GM19351 (cell line): ENCODE measurements around the gene MBD2.

Experiments
- ATAC-seq: cut with Tn5 transposase; IDR thresholded peaks from one replicate; pipeline ENCODE4 v1.9.1; 2021; ENCODE audit warnings: mild to moderate bottlenecking, moderate library complexity; ENCODE audit not compliant: unreplicated experiment

Gene MBD2

DNA sequence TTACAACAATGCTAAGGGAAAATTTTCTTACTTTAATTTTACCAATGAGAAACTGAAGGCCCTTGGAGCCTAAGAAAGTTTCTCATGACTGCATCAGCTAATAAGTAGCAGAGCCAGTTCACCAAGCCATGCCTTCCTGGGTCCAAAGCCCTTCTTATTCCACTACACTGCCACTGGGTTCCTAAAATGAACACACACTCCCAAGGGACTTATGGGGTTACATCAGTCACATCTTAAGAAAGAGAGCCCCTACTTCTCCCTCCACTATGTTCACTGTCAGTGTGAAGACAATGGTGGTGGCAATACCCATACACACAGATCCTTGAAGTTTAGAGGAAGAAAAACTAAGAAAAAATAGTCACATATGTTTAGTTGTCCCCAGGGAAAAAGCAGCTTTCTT lies 20.6 kb downstream of the MBD2 start:
- peak; percentile 42 for ATAC-seq

DNA sequence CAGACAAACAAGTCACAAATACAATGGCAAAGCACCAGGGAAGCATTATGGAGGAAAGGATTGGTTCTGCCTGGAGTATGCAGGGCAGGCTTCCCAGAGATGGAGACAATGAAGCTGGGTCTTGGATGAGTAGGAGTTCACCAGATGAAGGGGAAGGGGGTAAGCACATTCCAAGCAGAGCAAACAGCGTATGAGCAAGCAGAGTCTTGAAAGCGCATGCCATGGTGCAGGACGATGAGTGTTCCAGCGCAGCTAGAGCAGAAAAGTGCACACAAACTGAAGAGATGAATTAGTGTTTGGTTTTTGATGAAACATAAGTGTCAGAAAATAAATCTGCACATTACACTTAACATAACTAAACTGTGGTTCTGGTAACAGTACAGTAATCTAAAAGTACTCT lies 21.6 kb downstream of the MBD2 start:
- ATAC-seq = no peak

DNA sequence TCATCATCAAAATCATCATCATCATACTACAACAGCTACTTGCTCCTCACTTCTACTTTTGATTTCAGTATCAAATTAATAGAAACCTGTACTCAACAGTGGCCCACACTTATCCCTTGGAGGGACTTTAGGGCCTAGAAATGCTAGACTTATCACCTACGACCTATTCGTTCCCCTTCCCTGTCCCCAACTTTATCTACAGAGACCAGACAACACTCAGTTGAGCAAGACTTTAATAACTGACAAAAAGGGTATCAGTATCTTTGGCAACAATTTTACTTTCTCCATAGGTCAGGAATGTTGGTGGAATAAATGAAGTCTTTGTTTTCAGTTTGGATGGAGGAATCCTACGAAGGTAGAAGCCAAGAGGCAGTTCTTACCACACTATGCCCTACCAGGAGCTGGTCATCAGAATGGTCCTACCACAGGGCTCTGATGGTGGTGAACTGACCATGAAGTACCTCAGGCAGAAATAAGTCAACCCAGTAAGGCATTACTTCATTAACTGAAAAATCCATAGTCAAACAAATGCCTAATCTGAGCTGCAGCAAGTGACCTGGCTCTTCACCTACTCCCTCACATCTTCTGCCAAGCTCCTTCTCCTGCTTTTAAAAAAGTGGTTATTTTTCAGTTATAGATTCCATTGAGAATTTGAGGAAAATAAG lies 26.6 kb downstream of the MBD2 start:
- no peak for ATAC-seq

DNA sequence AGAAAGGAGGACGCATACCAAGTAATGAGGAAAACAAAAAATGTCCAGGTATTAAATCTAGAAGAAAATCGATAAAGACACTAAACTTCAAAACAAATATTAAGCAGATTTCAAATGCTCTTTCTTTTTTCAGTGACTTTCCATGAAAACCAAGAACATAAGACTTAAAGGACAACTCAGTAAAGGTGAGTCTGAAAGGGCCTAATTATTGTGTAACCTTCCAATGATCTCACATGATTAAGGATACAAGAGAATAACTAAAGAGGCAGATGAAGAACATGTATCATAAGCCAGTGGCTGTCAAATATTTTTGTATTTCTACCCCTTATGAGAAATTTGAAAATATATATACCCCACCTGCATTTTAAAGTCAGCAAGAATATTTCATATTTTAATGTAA lies 30.7 kb downstream of the MBD2 start:
- ATAC-seq = no peak

DNA sequence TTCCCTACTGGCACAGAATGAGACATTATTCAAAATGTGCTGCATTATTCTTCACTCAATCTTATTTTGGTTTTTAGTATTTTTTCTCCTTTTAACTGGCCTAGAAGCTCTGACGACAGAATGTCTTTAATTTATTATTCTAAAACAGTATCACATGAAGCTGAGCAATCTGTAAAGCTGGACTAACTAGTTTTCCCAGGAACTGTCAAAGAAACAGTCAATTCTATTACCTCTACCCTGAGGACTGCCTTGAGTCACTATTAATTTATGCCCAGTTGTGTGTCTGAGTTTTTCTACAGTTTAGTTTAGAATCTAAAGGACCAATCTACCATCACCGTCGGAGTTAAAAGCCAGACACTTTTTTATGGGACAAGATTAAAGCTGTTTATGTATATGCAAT lies 31.6 kb downstream of the MBD2 start:
- no peak for ATAC-seq

DNA sequence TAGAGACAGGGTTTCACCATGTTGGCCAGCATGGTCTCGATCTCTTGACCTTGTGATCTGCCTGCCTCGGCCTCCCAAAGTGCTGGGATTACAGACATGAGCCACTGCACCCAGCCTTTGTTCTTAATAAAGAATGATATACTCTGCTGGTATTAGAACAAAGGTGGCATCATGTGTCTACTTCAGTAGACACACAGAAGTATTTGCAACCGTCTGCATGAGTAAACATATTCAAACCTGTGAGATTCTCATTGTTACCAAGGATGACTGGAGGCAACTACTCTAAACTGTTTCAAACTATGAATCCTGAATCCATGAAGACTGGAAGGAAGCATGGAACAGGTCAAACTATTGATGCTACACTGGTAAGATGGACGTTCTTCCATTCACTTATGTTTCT lies 32.1 kb downstream of the MBD2 start:
- no peak for ATAC-seq

DNA sequence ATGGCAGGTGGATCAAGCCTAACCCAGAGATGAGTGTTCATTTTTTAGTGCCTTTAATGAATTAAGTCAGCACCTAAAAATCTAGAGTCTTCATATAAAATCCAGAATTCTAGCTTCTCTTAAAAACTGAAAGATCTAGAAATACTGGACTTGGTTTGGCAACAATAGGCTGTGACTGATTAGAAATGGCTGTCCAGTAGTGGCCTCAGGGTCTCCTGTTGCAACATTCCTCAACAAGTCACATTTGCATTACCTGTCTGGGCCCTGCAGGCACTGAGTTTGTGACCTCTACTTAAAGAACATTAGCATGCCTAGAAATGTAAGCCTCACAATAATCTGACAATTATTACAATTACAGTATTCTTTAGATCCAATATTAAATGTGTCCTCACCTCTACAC lies 33.1 kb downstream of the MBD2 start:
- no peak for ATAC-seq

DNA sequence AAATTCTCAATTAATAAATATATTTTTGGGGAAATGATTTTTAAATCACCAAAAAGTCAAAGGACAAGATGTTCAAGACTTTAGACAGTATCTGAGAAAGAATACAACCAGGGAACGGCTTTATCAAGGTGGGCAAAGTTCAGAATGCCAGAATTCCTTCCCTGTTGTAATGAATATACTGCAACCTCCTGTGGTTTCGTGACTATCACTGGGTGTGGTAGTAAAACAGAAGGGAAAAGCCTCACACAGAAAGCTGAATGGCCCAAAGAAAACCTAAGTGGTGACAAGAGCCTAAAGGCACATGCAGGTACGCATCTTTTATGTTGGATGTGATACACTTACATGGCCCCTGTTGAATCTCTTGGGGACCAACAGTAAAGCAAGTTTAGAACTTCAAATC lies 37.1 kb downstream of the MBD2 start:
- no peak for ATAC-seq

DNA sequence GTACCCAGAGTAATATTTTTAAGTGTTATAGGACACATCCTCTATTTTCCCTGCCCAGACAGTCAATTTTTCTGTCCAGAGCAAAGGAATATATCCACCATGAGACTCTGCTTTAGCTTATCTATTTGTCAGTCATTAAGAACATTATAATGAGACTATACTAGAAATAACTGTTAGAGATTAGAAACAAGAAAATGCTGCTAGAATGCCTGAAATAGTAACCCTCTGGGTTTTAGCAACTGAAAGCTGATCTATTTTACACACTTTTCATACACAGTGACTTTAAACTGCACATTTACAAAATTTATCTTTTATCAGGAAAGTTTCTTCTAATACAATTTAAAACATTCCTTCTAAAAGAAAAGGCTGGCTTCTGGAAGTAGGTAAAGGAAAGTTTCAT lies 39.6 kb downstream of the MBD2 start:
- no peak for ATAC-seq

DNA sequence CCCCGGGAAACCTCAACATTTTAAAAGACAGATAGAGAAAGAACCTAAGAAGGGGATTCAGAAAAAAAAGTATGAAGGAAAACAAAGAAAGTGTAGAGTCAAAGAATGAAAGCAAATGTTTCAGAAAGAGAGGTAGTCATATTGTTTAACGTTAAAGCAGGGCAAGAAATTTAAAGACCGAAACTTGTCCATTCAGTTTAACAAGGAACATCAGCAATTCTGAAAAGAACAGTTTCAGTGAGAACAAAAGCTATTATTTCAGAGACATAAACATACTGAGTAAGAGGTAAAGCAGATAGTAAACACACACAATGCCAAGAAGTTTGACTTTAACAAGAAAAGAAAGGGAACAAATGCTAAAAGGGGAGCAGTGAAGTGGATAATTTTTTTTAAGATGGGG lies 41.1 kb downstream of the MBD2 start:
- ATAC-seq = no peak

DNA sequence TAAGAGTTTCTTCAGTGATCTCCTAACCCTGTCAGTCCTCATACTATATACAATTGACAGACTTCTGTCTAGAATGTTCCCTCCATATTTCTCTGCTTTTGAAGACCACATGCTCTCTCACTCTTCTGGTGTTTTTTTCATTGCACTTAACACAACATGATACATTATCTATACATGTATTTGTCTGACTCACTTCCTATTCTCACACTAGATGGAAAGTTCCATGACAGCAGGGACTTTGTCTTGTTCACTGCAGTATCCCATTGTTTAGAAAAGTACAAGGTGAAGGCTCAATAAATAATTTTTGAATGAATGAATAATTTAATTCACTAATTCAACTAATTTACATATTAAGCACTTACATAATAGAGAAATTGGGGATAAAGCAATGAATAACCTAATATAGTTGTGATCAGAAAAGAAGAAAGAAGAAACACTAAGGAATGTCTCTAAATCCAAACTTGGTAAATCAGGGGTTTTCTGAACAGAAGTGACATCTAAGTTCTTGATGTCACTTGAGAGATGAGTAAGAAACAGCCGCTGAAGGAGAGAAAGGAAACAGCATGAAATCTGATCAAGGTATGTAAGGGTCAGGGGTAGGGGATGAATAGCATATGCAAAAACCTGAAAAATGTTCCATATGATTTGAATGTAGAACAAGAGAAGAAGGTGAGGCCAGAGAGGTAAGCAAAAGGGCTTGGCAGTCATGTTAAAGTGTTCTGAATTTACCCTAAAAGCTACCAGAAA lies 42.4 kb downstream of the MBD2 start:
- ATAC-seq = peak; percentile 60

DNA sequence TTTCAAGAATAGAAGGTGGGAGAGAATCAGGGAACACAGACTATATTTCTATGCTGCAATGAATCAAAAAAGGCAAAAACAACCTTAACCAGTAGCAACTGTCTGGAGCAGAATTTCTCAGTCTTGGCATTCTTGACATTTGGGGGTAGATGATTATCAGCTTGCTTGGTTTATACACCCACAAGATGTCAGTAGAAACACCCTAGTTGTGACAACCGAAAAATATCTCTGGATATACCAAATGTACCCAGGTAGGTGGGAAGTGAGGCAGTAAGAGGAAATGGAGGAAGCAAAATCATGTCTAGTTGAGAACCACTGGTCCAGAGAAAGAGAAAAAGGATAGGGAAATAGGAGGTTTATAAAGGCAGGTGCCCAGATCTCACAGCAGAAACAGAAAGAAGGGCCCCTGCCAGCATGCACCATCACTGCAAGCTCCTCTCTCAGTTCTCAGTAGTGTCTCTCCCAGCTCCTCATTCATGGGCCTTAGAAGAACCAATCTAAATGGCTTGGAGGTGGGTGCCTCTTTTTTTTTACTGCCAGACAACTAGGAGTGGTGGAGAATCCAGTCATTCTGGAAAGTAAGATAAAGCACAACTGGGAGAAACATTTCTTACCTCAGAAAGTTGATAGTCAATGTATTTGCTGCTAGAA lies 50.4 kb downstream of the MBD2 start:
- ATAC-seq = peak; percentile 56

DNA sequence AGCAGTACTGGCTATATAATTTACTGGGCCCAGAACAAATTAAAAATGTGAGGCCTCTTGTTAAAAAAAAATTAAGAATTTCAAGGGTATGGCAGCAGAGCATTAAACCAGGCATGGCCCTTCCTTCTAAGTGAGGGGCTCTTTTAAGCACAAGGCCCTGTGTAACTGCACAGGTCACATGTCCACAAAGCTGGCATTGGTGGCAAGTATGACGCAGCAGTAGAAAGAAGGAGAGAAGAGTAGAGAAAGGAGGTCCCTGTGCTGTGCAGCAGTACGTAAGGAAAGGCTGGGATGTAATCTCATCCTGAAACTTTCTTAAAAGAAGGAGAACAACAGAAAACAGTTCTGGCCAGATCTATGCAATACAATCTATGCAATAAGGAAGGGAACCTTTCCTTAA lies 51.2 kb downstream of the MBD2 start:
- ATAC-seq = no peak

DNA sequence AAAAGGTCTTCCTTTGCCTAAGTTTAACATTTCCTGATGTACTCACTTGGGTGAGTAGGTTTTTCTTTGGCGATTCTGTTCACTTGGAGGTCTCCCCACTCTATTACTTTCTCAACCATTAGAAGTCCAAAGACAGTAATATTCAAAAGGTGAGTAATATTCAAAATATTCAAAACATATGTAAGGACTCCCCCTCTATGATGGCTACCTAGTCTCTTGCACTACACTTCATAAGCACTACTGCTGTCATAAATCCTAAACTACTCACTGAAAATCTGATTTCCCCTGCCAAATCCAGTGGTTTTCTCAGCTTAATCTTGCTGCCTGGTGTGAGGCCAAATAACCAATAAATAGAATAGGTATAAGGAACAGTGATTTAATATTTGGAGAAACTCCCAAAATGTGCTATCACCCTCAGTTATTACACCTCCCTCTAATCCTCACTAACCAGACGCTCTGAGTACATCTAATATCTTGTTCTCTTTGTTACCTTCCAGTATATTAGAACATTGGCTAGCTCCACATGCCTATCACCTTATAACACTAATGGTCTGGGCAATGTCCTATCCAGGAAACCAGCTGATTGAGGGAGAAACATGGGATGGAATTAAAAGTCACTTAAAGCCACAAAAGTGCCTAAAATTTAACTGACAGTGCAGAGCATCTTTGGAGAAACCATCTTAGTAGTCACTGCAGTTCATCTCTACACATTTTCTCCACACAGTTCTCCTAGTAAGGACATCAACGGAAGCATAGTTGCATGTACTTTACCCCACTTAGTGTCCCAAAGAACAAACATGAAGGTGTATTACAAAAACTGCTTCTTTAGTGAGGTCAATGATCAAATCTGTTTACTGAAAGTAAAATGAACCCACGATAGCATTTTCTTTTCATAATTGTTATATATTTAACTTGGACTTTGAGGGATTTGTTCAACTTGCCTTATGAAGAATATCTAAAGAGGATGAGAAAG lies 54.8 kb downstream of the MBD2 start:
- ATAC-seq = no peak

DNA sequence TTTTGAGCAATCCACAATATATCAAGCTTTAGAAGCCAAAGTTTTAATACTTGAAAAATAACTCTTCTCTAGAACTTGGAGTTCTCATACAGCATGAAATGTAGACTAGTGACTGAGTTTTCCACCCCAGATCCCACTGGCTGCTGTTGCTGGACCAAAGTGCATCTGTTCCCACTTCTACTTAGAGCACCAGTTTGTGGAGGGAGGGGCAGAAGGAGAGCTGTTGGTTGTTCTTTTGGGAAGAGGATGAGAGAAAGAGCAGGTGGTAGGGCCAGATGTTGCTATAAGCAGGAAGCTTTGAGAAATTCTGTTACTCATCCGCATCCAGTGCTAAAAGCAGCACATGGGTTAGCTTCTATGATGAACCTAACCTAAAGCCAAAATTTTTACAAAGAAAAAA lies 59.0 kb downstream of the MBD2 start:
- ATAC-seq = no peak

DNA sequence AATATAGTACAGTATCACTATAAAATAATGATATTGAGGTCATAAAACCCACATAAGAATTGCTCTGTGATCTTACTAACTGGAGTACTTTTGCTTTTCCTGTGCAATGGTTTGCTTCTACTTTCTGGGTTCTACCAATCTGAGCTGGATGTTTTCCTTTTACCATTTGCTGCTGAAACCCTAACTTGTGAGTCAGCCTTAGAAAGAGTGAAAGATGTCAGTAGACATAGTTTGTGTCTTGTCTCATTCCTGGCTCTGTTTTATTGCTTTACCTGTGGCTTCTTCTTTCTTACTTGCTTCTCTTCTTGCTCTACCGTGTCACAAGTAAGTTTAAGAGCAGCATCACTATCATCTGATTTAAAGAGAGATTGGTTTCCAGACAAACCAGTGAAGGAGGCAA lies 61.0 kb downstream of the MBD2 start:
- no peak for ATAC-seq

DNA sequence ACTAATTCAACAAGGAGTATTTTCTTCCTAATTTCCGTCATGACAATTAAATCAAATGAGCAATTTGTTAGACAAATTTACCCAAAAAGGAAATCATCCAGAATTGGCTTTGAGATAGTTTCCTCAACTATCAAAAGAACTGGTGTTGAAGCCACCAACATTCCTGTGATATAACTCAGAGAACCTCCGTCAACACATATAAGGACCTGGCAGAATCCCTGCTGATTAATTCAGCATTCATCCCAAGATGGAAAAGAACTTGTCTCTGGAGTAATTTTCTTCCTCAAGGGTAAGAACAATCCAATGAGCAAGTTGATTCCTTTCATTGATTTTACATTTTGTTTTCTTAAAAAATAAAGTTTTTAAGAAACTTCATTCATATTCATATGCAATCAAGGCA lies 62.0 kb downstream of the MBD2 start:
- ATAC-seq = no peak

DNA sequence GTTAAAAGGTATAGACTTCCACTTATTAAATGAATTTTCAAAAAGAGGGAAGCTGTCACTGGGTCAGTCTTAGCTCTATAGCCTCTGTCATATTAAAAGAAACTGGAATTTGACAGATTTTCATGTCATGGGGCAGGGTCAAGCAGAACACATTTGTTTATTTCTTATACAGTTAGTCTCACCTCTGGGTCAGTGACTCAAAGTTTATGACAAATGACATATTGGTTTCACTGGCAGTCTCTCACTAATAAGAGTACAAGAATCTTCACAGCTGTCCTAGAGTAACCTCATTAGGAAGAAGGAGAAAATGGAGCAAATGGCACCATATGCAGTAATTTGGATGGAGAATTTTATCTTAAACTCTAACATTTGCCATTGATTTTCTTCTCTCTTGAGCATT lies 63.2 kb downstream of the MBD2 start:
- no peak for ATAC-seq

DNA sequence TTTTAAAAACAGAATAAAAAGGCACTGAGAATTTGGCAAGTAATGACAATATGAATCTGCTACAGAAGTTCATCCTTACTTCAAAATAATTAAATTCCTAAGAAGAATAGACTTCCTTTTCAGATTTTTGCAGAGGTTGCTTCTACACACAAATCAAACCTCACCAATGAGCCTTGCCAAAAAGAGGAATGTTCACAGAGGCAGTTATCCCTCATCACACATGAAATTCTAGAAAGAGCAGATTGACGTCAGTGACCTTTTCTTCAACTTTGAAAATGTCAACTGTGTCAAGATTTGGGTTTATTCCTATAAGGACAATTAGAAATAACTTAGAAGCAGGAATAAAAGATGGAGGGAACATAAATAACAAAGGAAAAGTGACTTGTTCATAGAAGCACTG lies 64.6 kb downstream of the MBD2 start:
- no peak for ATAC-seq

DNA sequence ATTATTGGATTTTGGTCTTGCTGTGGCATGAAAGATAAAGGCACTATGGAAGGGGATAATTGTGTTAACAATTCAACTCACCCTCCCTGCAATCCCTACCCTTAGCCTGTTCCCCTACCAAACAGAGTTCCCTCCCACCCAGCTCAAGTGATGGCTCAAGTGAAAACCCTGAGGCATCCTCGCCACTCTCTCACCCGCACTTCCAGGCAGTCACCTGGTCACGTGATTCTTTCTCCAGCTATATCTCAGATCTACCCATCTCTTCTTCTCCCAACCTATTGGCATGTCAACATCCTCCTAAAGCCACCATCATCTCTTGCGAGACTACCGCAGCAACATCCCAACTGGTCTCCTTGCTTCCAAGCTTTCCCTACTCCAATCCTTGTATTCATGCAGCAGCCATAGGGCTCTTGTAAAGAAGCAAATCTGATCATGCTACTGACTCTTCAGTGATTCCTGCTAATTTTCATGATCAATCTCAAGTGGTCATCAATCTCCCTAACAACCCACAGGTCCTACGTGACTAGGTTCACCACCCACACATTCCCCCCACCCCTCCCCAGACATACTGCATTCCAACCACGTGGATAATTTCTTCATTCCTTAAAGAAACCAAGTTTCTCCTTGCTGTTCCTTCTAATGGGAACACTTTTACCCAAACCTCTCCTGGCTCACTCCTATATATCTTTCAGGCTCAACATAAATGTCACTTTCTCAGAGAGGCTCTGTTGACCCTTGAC lies 66.7 kb downstream of the MBD2 start:
- ATAC-seq = no peak

DNA sequence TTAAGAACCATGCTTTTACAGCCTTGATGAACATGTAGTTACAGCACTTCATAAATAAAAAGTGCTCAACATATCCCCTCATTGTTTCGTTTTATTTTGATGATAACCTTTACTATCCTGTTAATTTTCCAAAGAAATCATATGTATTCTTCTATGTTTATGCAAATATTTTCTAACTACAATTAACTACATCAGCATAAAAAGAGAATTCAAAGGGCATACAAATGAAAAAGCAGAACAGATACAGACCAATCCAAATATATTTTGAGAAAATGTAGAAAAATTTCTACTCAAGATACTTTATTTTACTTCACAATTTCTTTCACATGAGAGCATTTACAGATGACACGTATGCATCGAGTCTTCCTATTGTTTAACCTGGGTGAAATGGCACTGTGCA lies 69.1 kb downstream of the MBD2 start:
- no peak for ATAC-seq
